HEK293 (cell line): ENCODE data around the gene USP36.

Experiments
- CTCF ChIA-PET: fragments of 350-600 bp; formaldehyde crosslinking; extraction: SDS; loops from one replicate; lab custom pipeline; 2021; ENCODE audit warnings: antibody characterized with exemption; lab: Yijun Ruan, JAX
- POLR2A ChIA-PET: fragments of 300-600 bp; formaldehyde crosslinking; extraction: SDS; loops from one replicate; lab custom pipeline; 2020; ENCODE audit warnings: antibody characterized with exemption, inconsistent platforms; lab: Yijun Ruan, JAX
- H3K27ac ChIP-seq: fragments of 200-500 bp; sonication (Bioruptor generic); 2 replicates; pipeline ENCODE4 v1.5.1; 2014; ENCODE audit warnings: low read depth, low read length, control low read depth, inconsistent platforms; ENCODE audit errors: extremely low read depth
- H3K36me3 ChIP-seq, 2 experiments: fragments of 200-500 bp in 1 of 2; sonication (Bioruptor generic) in 1 of 2; 1 replicate in 1 of 2; 2 replicates in 1 of 2; pipeline ENCODE4 v1.5.1; 2014 to 2017; ENCODE audit warnings: inconsistent platforms in 2 of 2, low read length in 2 of 2; ENCODE audit not compliant: control insufficient read depth in 2 of 2, insufficient read depth in 1 of 2
- H3K4me1 ChIP-seq: fragments of 200-500 bp; sonication (Bioruptor generic); 2 replicates; pipeline ENCODE4 v1.5.1; 2014; ENCODE audit warnings: mild to moderate bottlenecking, low read length, inconsistent platforms; ENCODE audit not compliant: control insufficient read depth, insufficient read depth
- H3K4me3 ChIP-seq: 2 replicates; pipeline ENCODE4 v1.5.1; 2011; ENCODE audit warnings: low read depth, mild to moderate bottlenecking, control low read depth, low read length, moderate library complexity
- H3K9me3 ChIP-seq: fragments of 200-500 bp; sonication (Bioruptor generic); 2 replicates; pipeline ENCODE4 v1.5.1; 2014; ENCODE audit warnings: low read depth, low read length, inconsistent platforms; ENCODE audit not compliant: control insufficient read depth, insufficient read depth
- BCL11A ChIP-seq: fragments of 450-650 bp; formaldehyde crosslinking; IDR thresholded peaks from 2 replicates; pipeline ENCODE4 v1.5.1; 2016; ENCODE audit warnings: low read depth, missing biosample characterization, missing genetic modification characterization
- FEZF1 ChIP-seq: fragments of 450-650 bp; formaldehyde crosslinking; IDR thresholded peaks from 2 replicates; pipeline ENCODE4 v1.5.1; 2016; ENCODE audit warnings: missing biosample characterization, missing genetic modification characterization
- KLF1 ChIP-seq: fragments of 450-650 bp; formaldehyde crosslinking; IDR thresholded peaks from 2 replicates; pipeline ENCODE4 v1.5.1; 2016; ENCODE audit warnings: missing biosample characterization, missing genetic modification characterization
- SCRT2 ChIP-seq: fragments of 450-650 bp; formaldehyde crosslinking; IDR thresholded peaks from 2 replicates; pipeline ENCODE4 v1.5.1; 2016; ENCODE audit warnings: missing biosample characterization, missing genetic modification characterization
- TCF7L2 ChIP-seq: IDR thresholded peaks from 2 replicates; pipeline ENCODE4 v1.6.1; 2011; ENCODE audit warnings: low read depth, mild to moderate bottlenecking, inconsistent platforms, low read length, moderate library complexity, borderline replicate concordance
- ZBTB7A ChIP-seq: fragments of 450-650 bp; formaldehyde crosslinking; IDR thresholded peaks from 2 replicates; pipeline ENCODE4 v1.5.1; 2016; ENCODE audit warnings: low read depth, missing biosample characterization, missing genetic modification characterization
- ZIC2 ChIP-seq: fragments of 450-650 bp; formaldehyde crosslinking; IDR thresholded peaks from 2 replicates; pipeline ENCODE4 v1.5.1; 2016; ENCODE audit warnings: missing biosample characterization, missing genetic modification characterization
- ZNF157 ChIP-seq: fragments of 450-650 bp; formaldehyde crosslinking; IDR thresholded peaks from 2 replicates; pipeline ENCODE4 v1.5.1; 2016; ENCODE audit warnings: missing biosample characterization, missing genetic modification characterization
- ZNF350 ChIP-seq: fragments of 450-650 bp; formaldehyde crosslinking; IDR thresholded peaks from 2 replicates; pipeline ENCODE4 v1.5.0; 2017; ENCODE audit warnings: missing biosample characterization, mild to moderate bottlenecking, missing genetic modification characterization
- ZNF366 ChIP-seq: fragments of 450-650 bp; formaldehyde crosslinking; conservative IDR thresholded peaks from 2 replicates; pipeline ENCODE4 v1.5.1; 2016; ENCODE audit warnings: missing biosample characterization, missing genetic modification characterization
- ZNF473 ChIP-seq: fragments of 450-650 bp; formaldehyde crosslinking; IDR thresholded peaks from 2 replicates; pipeline ENCODE4 v1.5.1; 2017; ENCODE audit warnings: missing biosample characterization, missing genetic modification characterization
- TF ChIP-seq, protein P1 (sequence below): fragments of 450-650 bp; formaldehyde crosslinking; IDR thresholded peaks from 2 replicates; pipeline ENCODE4 v1.5.1; 2016; ENCODE audit warnings: missing biosample characterization, missing genetic modification characterization
- TF ChIP-seq, protein P2 (sequence below): fragments of 450-650 bp; formaldehyde crosslinking; IDR thresholded peaks from 2 replicates; pipeline ENCODE4 v1.5.1; 2016; ENCODE audit warnings: missing biosample characterization, missing genetic modification characterization
- TF ChIP-seq, protein P3 (sequence below): fragments of 450-650 bp; formaldehyde crosslinking; IDR thresholded peaks from 2 replicates; pipeline ENCODE4 v1.5.1; 2017; ENCODE audit warnings: missing biosample characterization, missing genetic modification characterization
- TF ChIP-seq, protein P4 (sequence below): fragments of 450-650 bp; formaldehyde crosslinking; IDR thresholded peaks from 2 replicates; pipeline ENCODE4 v1.5.1; 2016; ENCODE audit warnings: missing biosample characterization, missing genetic modification characterization
- TF ChIP-seq, protein P5 (sequence below): fragments of 450-650 bp; formaldehyde crosslinking; IDR thresholded peaks from 2 replicates; pipeline ENCODE4 v1.5.1; 2017; ENCODE audit warnings: missing biosample characterization, missing genetic modification characterization
- TF ChIP-seq, protein P6 (sequence below): fragments of 450-650 bp; formaldehyde crosslinking; IDR thresholded peaks from 2 replicates; pipeline ENCODE4 v1.5.1; 2016; ENCODE audit warnings: missing biosample characterization, missing genetic modification characterization, borderline replicate concordance

USP36 gene

DNA sequence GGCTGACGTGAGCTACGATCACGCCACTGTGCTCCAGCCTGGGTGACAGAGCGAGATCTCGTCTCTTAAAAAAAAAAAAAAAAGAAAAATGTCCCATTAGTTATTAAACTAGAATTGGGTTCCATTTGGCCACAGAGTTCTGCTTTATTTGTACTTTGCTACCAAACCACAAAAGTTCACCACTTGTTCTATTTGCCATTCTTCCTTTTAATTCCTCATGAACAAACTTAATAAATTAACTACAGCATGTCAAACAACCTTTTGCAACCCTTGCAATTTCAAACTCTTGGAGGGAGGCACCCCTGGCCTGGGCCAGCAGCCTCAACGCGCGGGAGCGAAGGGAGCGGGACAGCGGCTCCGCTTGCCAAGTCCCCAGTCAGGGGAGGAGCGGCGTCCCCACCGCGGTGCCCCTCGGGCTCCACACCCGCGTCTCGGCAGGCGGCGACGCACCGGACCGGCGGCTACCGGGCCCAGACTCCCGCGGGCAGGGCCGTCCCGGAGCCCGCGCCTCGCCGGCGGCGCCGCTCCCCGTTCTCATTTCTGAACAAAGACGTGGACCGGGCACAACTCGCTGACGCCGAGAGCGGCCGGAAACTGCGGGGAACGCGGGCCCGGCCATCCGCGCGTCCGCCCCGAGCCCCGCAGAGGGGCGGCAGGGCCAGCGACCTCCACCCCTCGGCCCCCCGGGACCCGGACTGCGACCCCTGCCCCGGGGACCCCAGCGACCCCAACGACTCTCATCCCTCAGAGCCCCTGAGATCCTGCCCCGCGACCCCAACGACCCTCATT, 59.3 kb downstream of the USP36 start (continued):
- TF ChIP-seq, protein P1, sequence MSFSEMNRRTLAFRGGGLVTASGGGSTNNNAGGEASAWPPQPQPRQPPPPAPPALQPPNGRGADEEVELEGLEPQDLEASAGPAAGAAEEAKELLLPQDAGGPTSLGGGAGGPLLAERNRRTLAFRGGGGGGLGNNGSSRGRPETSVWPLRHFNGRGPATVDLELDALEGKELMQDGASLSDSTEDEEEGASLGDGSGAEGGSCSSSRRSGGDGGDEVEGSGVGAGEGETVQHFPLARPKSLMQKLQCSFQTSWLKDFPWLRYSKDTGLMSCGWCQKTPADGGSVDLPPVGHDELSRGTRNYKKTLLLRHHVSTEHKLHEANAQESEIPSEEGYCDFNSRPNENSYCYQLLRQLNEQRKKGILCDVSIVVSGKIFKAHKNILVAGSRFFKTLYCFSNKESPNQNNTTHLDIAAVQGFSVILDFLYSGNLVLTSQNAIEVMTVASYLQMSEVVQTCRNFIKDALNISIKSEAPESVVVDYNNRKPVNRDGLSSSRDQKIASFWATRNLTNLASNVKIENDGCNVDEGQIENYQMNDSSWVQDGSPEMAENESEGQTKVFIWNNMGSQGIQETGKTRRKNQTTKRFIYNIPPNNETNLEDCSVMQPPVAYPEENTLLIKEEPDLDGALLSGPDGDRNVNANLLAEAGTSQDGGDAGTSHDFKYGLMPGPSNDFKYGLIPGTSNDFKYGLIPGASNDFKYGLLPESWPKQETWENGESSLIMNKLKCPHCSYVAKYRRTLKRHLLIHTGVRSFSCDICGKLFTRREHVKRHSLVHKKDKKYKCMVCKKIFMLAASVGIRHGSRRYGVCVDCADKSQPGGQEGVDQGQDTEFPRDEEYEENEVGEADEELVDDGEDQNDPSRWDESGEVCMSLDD (tag by site-specific recombination), result 0 out of 2 replicates have a peak, but pooled peaks have one; percentile 44
- TF ChIP-seq TCF7L2, result no peak
- TF ChIP-seq ZNF157 (tag by site-specific recombination), result no peak

DNA sequence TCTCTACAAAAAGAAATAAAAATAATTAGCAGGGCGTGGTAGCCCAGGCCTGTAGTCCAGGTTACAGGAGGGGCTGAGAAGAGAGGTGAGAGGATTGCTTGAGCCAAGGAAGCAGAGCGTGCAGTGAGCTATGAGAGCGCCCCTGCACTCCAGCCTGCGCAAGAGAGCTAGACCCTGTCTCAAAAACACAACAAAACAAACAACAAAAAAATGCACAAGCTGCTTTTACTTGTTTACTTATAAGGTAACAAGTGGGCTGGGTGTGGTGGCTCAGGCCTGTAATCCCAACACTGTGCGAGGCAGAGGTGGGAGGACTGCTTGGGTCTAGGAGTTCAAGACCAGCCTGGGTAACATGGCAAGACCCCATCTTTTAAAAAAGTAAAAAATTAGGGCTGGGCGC, 60.3 kb downstream of the USP36 start:
- Histone ChIP-seq H3K4me1 (no peaks in the 10 kb centered on the region), H3K27ac (no peak overlapping the region), H3K4me3 (no peak overlapping the region), H3K36me3 (no peaks in the 10 kb centered on the region; a peak in 1 of 3 replicates), H3K9me3 (no peaks in the 10 kb centered on the region)
- TF ChIP-seq ZBTB7A (tag by site-specific recombination) (no peak), SCRT2 (tag by site-specific recombination) (peak; percentile 37; the same call in 1 of the 2 replicates), ZNF350 (tag by site-specific recombination) (no peak), KLF1 (peak; percentile 48), ZNF366 (no peak)
- TF ChIP-seq, protein P2, sequence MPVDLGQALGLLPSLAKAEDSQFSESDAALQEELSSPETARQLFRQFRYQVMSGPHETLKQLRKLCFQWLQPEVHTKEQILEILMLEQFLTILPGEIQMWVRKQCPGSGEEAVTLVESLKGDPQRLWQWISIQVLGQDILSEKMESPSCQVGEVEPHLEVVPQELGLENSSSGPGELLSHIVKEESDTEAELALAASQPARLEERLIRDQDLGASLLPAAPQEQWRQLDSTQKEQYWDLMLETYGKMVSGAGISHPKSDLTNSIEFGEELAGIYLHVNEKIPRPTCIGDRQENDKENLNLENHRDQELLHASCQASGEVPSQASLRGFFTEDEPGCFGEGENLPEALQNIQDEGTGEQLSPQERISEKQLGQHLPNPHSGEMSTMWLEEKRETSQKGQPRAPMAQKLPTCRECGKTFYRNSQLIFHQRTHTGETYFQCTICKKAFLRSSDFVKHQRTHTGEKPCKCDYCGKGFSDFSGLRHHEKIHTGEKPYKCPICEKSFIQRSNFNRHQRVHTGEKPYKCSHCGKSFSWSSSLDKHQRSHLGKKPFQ (tag by site-specific recombination), result peak; percentile 1
- TF ChIP-seq, protein P3, sequence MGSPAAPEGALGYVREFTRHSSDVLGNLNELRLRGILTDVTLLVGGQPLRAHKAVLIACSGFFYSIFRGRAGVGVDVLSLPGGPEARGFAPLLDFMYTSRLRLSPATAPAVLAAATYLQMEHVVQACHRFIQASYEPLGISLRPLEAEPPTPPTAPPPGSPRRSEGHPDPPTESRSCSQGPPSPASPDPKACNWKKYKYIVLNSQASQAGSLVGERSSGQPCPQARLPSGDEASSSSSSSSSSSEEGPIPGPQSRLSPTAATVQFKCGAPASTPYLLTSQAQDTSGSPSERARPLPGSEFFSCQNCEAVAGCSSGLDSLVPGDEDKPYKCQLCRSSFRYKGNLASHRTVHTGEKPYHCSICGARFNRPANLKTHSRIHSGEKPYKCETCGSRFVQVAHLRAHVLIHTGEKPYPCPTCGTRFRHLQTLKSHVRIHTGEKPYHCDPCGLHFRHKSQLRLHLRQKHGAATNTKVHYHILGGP (tag by site-specific recombination), result no peak
- CTCF ChIA-PET, result interaction anchor here (0.7 to 0.9 kb wide), 2 partner anchors 12 to 188 kb away, joined by 3 to 4 read pairs; no protein-coding TSS in a partner anchor
- POLR2A ChIA-PET, result interaction anchor here (0.5 kb wide), 1 partner anchor 14 kb away, joined by 4 read pairs; no protein-coding TSS in a partner anchor

DNA sequence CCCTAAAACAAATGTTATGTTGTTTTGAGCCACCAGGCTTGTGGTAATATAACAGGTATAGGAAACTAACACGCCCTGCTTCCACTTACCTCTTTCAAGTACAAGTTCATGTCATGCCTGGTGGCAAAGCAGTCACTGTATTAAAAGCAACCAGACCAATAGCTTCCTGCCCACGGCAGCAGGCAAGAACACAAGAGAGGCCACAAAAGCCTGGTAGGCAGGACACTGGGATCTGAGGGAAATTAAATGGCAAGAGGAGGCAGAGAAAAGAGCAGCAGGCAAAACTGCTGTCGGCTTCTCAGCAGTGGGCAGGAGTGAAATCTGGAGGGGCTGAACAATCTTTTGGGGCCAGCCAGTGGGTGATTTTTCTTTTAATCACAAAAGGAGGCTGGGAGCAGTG, 60.8 kb downstream of the USP36 start:
- H3K4me3 ChIP-seq, result no peak overlapping the region
- H3K4me1 ChIP-seq, result peaks cover 2% of the 10 kb centered on the region
- ChIA-PET CTCF (interaction anchor here (0.9 kb wide), 1 partner anchor 12 kb away, joined by 3 read pairs; no protein-coding TSS in a partner anchor), POLR2A (interaction anchor here (0.5 kb wide), 1 partner anchor 14 kb away, joined by 4 read pairs; no protein-coding TSS in a partner anchor)
- no peaks in the 10 kb centered on the region for H3K9me3 ChIP-seq
- H3K27ac ChIP-seq, result no peak overlapping the region
- TF ChIP-seq, protein P4, sequence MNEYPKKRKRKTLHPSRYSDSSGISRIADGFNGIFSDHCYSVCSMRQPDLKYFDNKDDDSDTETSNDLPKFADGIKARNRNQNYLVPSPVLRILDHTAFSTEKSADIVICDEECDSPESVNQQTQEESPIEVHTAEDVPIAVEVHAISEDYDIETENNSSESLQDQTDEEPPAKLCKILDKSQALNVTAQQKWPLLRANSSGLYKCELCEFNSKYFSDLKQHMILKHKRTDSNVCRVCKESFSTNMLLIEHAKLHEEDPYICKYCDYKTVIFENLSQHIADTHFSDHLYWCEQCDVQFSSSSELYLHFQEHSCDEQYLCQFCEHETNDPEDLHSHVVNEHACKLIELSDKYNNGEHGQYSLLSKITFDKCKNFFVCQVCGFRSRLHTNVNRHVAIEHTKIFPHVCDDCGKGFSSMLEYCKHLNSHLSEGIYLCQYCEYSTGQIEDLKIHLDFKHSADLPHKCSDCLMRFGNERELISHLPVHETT (tag by site-specific recombination), result no peak
- 0 out of 2 replicates have a peak, but pooled peaks have one; percentile 14 for TF ChIP-seq ZIC2 (tag by site-specific recombination)
- TF ChIP-seq, protein P5, sequence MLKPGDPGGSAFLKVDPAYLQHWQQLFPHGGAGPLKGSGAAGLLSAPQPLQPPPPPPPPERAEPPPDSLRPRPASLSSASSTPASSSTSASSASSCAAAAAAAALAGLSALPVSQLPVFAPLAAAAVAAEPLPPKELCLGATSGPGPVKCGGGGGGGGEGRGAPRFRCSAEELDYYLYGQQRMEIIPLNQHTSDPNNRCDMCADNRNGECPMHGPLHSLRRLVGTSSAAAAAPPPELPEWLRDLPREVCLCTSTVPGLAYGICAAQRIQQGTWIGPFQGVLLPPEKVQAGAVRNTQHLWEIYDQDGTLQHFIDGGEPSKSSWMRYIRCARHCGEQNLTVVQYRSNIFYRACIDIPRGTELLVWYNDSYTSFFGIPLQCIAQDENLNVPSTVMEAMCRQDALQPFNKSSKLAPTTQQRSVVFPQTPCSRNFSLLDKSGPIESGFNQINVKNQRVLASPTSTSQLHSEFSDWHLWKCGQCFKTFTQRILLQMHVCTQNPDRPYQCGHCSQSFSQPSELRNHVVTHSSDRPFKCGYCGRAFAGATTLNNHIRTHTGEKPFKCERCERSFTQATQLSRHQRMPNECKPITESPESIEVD (tag by site-specific recombination), result no peak
- no peak for TF ChIP-seq ZNF473
- TF ChIP-seq FEZF1 (tag by site-specific recombination), result peak; percentile 77
- TF ChIP-seq, protein P6, sequence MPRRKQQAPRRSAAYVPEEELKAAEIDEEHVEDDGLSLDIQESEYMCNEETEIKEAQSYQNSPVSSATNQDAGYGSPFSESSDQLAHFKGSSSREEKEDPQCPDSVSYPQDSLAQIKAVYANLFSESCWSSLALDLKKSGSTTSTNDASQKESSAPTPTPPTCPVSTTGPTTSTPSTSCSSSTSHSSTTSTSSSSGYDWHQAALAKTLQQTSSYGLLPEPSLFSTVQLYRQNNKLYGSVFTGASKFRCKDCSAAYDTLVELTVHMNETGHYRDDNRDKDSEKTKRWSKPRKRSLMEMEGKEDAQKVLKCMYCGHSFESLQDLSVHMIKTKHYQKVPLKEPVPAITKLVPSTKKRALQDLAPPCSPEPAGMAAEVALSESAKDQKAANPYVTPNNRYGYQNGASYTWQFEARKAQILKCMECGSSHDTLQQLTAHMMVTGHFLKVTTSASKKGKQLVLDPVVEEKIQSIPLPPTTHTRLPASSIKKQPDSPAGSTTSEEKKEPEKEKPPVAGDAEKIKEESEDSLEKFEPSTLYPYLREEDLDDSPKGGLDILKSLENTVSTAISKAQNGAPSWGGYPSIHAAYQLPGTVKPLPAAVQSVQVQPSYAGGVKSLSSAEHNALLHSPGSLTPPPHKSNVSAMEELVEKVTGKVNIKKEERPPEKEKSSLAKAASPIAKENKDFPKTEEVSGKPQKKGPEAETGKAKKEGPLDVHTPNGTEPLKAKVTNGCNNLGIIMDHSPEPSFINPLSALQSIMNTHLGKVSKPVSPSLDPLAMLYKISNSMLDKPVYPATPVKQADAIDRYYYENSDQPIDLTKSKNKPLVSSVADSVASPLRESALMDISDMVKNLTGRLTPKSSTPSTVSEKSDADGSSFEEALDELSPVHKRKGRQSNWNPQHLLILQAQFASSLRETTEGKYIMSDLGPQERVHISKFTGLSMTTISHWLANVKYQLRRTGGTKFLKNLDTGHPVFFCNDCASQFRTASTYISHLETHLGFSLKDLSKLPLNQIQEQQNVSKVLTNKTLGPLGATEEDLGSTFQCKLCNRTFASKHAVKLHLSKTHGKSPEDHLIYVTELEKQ (tag by site-specific recombination), result no peak
- TF ChIP-seq BCL11A (tag by site-specific recombination), result no peak
- H3K36me3 ChIP-seq, result no peaks in the 10 kb centered on the region; a peak in 1 of 3 replicates
